ENCODE measurements around the gene SYNC.

The SYNC gene

DNA sequence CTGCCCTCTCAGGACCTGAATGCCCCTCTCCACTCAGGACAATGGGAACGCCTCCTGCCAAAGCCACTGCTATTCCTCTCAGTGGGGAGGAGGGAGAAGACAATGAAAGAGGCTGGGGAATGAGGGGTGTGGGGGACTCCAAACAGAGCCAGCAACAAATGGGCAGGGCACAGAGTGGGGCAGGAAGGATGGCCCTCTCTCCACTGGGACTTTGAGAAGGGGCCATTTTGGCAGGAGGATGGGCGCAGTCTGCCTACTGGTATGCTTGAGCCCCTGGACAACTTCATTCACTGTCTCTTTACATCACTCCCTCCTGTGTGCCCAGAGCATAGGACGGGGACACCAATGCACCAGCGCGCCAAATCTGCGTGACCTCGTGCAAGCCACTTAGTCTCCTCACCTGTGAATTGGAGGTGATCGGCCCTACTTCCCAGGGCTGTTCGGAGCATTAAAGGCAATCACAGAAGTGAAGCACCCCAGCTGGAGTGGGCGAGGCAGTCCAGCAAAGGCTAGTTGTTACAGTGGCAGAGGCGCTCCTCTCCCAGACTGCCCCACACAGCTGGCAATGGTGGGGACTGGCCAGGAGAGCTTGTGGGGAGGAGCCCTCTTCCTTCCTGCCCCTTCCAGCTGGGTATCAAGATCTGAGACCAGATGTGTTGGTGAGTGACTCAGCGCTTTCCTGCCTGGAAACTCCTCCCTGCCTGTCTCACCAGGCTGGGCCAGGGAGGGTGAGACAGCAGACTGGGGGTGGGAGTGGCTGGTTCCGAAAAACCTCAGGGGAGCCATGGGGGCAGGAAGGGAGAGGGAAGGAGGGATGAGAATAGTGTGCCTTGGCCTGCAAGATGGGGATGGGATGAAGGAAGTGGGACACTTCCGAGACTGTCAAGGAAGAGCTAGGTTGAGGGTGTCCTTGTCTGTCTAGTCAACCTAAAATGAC is 22.4 kb upstream of the SYNC start:
- Histone ChIP-seq H3K4me3 (ENCODE audit: low read depth, low read length, poor library complexity, severe bottlenecking) (no peak overlapping the region), H2AFZ (ENCODE audit: low read length) (no peak overlapping the region)

DNA sequence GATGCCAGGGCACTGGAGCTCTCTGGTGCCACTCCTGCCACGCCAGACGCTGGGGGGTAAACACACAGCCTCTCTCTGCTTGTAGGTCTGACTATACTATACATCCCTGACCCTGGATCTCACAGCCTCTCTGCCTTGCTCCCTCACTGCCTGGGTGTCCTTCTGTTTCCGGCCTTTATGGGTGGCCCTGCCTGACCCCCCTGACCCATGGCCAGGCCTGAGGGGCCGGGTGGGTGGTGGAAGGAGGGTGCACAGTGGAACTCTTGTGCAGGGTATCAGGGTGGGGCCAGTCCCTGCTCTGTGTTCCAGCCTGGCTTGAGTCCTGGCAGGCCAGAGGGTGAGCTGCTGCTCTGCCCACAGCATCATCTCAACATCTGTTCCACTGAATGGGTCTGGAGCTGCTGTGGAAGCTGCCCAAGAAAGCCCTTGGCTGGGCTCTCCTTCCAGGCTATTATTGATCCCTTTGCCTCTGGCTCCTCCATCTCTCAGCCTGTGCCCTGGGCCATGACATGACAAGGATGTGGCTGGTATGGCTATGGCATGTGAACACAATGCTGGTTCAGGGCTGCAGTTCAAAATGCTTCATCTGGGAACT is 17.2 kb upstream of the SYNC start:
- H3K27ac ChIP-seq (ENCODE audit: low read depth, low read length, poor library complexity, severe bottlenecking) = no peak overlapping the region
- H4K20me1 ChIP-seq (ENCODE audit: insufficient read depth, low read length) = no peaks in the 10 kb centered on the region
- TF ChIP-seq EZH2 (IDR thresholded peaks at IDR 0.05; ENCODE audit: borderline replicate concordance, low read length) = no peak
- TF ChIP-seq, protein P1, sequence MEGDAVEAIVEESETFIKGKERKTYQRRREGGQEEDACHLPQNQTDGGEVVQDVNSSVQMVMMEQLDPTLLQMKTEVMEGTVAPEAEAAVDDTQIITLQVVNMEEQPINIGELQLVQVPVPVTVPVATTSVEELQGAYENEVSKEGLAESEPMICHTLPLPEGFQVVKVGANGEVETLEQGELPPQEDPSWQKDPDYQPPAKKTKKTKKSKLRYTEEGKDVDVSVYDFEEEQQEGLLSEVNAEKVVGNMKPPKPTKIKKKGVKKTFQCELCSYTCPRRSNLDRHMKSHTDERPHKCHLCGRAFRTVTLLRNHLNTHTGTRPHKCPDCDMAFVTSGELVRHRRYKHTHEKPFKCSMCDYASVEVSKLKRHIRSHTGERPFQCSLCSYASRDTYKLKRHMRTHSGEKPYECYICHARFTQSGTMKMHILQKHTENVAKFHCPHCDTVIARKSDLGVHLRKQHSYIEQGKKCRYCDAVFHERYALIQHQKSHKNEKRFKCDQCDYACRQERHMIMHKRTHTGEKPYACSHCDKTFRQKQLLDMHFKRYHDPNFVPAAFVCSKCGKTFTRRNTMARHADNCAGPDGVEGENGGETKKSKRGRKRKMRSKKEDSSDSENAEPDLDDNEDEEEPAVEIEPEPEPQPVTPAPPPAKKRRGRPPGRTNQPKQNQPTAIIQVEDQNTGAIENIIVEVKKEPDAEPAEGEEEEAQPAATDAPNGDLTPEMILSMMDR (IDR thresholded peaks at IDR 0.05; ENCODE audit: low read length) = no peak
- H3K4me2 ChIP-seq (ENCODE audit: low read length) = no peak overlapping the region
- H3K4me1 ChIP-seq (ENCODE audit: insufficient read depth, low read length, severe bottlenecking) = peaks cover 9% of the 10 kb centered on the region
- H3F3A ChIP-seq (ENCODE audit: insufficient read depth, low read length) = no peaks in the 10 kb centered on the region
- H2AFZ ChIP-seq (ENCODE audit: low read length) = no peak overlapping the region
- H3K9me3 ChIP-seq (ENCODE audit: low read length) = no peaks in the 10 kb centered on the region
- H3K36me3 ChIP-seq (ENCODE audit: insufficient read depth, low read length) = no peaks in the 10 kb centered on the region
- 0 out of 2 replicates have a peak, but pooled peaks cover 4% of the 10 kb centered on the region for H3K27me3 ChIP-seq (ENCODE audit: insufficient read depth, low read length)
- H3K4me3 ChIP-seq (ENCODE audit: low read depth, low read length, poor library complexity, severe bottlenecking) = no peak overlapping the region
- no peaks in the 10 kb centered on the region for H3K79me2 ChIP-seq (ENCODE audit: insufficient read depth, low read length)
- no peaks in the 10 kb centered on the region for H3K9me2 ChIP-seq (ENCODE audit: low read depth, low read length)
- no peak overlapping the region for H3K9ac ChIP-seq (ENCODE audit: low read length)

More for the DNA sequence above, 22.4 kb upstream of the SYNC start:
- no peaks in the 10 kb centered on the region for H3K9me2 ChIP-seq (ENCODE audit: low read depth, low read length)
- H3K9me3 ChIP-seq (ENCODE audit: low read length) = no peaks in the 10 kb centered on the region
- H3K4me1 ChIP-seq (ENCODE audit: insufficient read depth, low read length, severe bottlenecking) = no peaks in the 10 kb centered on the region
- TF ChIP-seq, protein P1 (IDR thresholded peaks at IDR 0.05; ENCODE audit: low read length) = no peak
- TF ChIP-seq EZH2 (IDR thresholded peaks at IDR 0.05; ENCODE audit: borderline replicate concordance, low read length) = no peak
- no peak overlapping the region for H3K4me2 ChIP-seq (ENCODE audit: low read length)
- H3K36me3 ChIP-seq (ENCODE audit: insufficient read depth, low read length) = no peaks in the 10 kb centered on the region
- no peaks in the 10 kb centered on the region for H4K20me1 ChIP-seq (ENCODE audit: insufficient read depth, low read length)
- H3K9ac ChIP-seq (ENCODE audit: low read length) = no peak overlapping the region
- no peaks in the 10 kb centered on the region for H3K79me2 ChIP-seq (ENCODE audit: insufficient read depth, low read length)
- H3K27ac ChIP-seq (ENCODE audit: low read depth, low read length, poor library complexity, severe bottlenecking) = no peak overlapping the region
- H3K27me3 ChIP-seq (ENCODE audit: insufficient read depth, low read length) = 0 out of 2 replicates have a peak, but pooled peaks cover 4% of the 10 kb centered on the region
- H3F3A ChIP-seq (ENCODE audit: insufficient read depth, low read length) = no peaks in the 10 kb centered on the region

DNA sequence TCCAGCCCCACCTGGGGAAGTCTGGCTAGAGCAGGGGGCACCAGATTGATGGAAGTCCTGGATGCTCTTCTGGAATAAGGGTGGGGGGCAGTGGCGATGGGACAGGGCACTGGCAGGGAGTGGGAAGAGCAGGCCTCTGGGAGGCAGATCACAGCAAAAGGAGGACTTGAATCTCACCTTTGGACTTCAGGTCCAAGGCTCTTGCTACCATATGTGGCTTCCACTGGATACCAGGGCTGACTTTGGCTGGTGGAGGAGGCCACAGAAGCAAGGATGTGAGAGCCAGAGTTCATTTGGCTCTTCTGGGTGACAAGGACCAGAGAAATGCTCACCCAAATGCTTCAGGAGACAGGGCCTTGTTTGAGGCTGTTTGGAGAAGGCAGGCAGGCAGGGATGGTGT is 16.0 kb upstream of the SYNC start:
- no peaks in the 10 kb centered on the region for H3K36me3 ChIP-seq (ENCODE audit: insufficient read depth, low read length)
- no peak overlapping the region for H3K9ac ChIP-seq (ENCODE audit: low read length)
- no peaks in the 10 kb centered on the region for H4K20me1 ChIP-seq (ENCODE audit: insufficient read depth, low read length)
- no peak overlapping the region for H2AFZ ChIP-seq (ENCODE audit: low read length)
- H3K27me3 ChIP-seq (ENCODE audit: insufficient read depth, low read length) = 0 out of 2 replicates have a peak, but pooled peaks cover 4% of the 10 kb centered on the region
- H3K9me3 ChIP-seq (ENCODE audit: low read length) = no peaks in the 10 kb centered on the region
- H3K4me1 ChIP-seq (ENCODE audit: insufficient read depth, low read length, severe bottlenecking) = peaks cover 9% of the 10 kb centered on the region
- H3K79me2 ChIP-seq (ENCODE audit: insufficient read depth, low read length) = no peaks in the 10 kb centered on the region
- no peaks in the 10 kb centered on the region for H3K9me2 ChIP-seq (ENCODE audit: low read depth, low read length)
- no peak for TF ChIP-seq EZH2 (IDR thresholded peaks at IDR 0.05; ENCODE audit: borderline replicate concordance, low read length)
- TF ChIP-seq, protein P1 (IDR thresholded peaks at IDR 0.05; ENCODE audit: low read length) = no peak
- no peaks in the 10 kb centered on the region for H3F3A ChIP-seq (ENCODE audit: insufficient read depth, low read length)
- H3K4me2 ChIP-seq (ENCODE audit: low read length) = no peak overlapping the region
- H3K27ac ChIP-seq (ENCODE audit: low read depth, low read length, poor library complexity, severe bottlenecking) = no peak overlapping the region
- H3K4me3 ChIP-seq (ENCODE audit: low read depth, low read length, poor library complexity, severe bottlenecking) = no peak overlapping the region
